ENCODE results near the gene HOXA6. TPM values are rescaled to one million over a fixed set of nuclear protein-coding genes. Genes with fewer than 3 reads are reported as not detected.

The HOXA6 gene
- total RNA-seq, result 43.7 to 45.6 TPM (median 44.4 TPM) in 3 replicates

- H3K36me3 Mint-ChIP-seq, result peaks cover 18% of the 10 kb centered on the region
- DNase-seq (ENCODE audit: low spot score in 2 of 2, unreplicated experiment in 2 of 2), result peak in 1 of 2 experiments; percentile 75
- H3K9me3 Mint-ChIP-seq, result no peaks in the 10 kb centered on the region
- no peak for TF ChIP-seq CTCF (IDR thresholded peaks at IDR 0.05; ENCODE audit: unreplicated experiment)
- peak within 1 kb of the TSS; percentile 99 for H3K27ac Mint-ChIP-seq
- H3K4me1 Mint-ChIP-seq, result peaks cover 70% of the 10 kb centered on the region
- H3K27me3 Mint-ChIP-seq (ENCODE audit: low read depth), result peaks cover 12% of the 10 kb centered on the region
- H3K4me3 Mint-ChIP-seq, result peak within 1 kb of the TSS; percentile 87
Observed at GRCh38 chr7:27147199-27148030, at the start of gene HOXA6. Gene HOXA6 (minus strand): TSS chr7:27147774. CDS start chr7:27147749, 25 bp downstream.

GRCh38 chr7:27196287-27196767 lies 48.8 kb upstream of the HOXA6 start:
- H3K36me3 Mint-ChIP-seq, result no peaks in the 10 kb centered on the region
- peak overlapping the region; percentile 56 for H3K27ac Mint-ChIP-seq
- peak; percentile 71 for TF ChIP-seq CTCF (IDR thresholded peaks at IDR 0.05; ENCODE audit: unreplicated experiment)
- peak in 1 of 2 experiments; percentile 86 for DNase-seq (ENCODE audit: low spot score in 2 of 2, unreplicated experiment in 2 of 2)
- no peaks in the 10 kb centered on the region for H3K9me3 Mint-ChIP-seq
- H3K27me3 Mint-ChIP-seq (ENCODE audit: low read depth), result peaks cover 89% of the 10 kb centered on the region
- peak overlapping the region; percentile 60 for H3K4me3 Mint-ChIP-seq
- peaks cover 31% of the 10 kb centered on the region for H3K4me1 Mint-ChIP-seq

GRCh38 chr7:27194686-27195379 lies 47.3 kb upstream of the HOXA6 start:
- Mint-ChIP-seq H3K4me3 (peak overlapping the region; percentile 67), H3K4me1 (peaks cover 33% of the 10 kb centered on the region), H3K27me3 (ENCODE audit: low read depth) (peaks cover 91% of the 10 kb centered on the region), H3K9me3 (no peaks in the 10 kb centered on the region), H3K36me3 (no peaks in the 10 kb centered on the region), H3K27ac (peak overlapping the region; percentile 36)
- DNase-seq (ENCODE audit: low spot score in 2 of 2, unreplicated experiment in 2 of 2), result peak in 1 of 2 experiments; percentile 37
- no peak for TF ChIP-seq CTCF (IDR thresholded peaks at IDR 0.05; ENCODE audit: unreplicated experiment)

GRCh38 chr7:27194002-27194352 lies 46.4 kb upstream of the HOXA6 start:
- Mint-ChIP-seq H3K27me3 (ENCODE audit: low read depth) (peaks cover 96% of the 10 kb centered on the region), H3K4me3 (peak overlapping the region; percentile 67), H3K27ac (peak overlapping the region; percentile 94), H3K4me1 (peaks cover 39% of the 10 kb centered on the region), H3K36me3 (no peaks in the 10 kb centered on the region), H3K9me3 (no peaks in the 10 kb centered on the region)
- DNase-seq (ENCODE audit: low spot score in 2 of 2, unreplicated experiment in 2 of 2), result no peak
- TF ChIP-seq CTCF (IDR thresholded peaks at IDR 0.05; ENCODE audit: unreplicated experiment), result no peak

- Mint-ChIP-seq H3K27ac (peak overlapping the region; percentile 94), H3K27me3 (ENCODE audit: low read depth) (peaks cover 96% of the 10 kb centered on the region), H3K4me1 (peaks cover 42% of the 10 kb centered on the region), H3K9me3 (no peaks in the 10 kb centered on the region), H3K4me3 (peak overlapping the region; percentile 67), H3K36me3 (no peaks in the 10 kb centered on the region)
- TF ChIP-seq CTCF (IDR thresholded peaks at IDR 0.05; ENCODE audit: unreplicated experiment), result no peak
- peak in 1 of 2 experiments; percentile 39 for DNase-seq (ENCODE audit: low spot score in 2 of 2, unreplicated experiment in 2 of 2)
Observed at GRCh38 chr7:27193335-27194001, 45.9 kb upstream of the HOXA6 start.
